ENCODE measurements around the gene HOXC10. TPM values are rescaled to one million over a fixed set of nuclear protein-coding genes. Genes with fewer than 3 reads are reported as not detected.
A peak's percentile ranks its signal among the peaks of the same experiment; 100 is the strongest.

HOXC10 gene
- total RNA-seq, 1 experiment from 2014 or later, result 6.5 TPM

- no peak for DNase-seq (ENCODE audit: low read depth)
- in situ Hi-C loops (cut with HindIII; ENCODE audit: low pct_unique_long_range_greater_than_20kb, low sequenced_read_pairs), result no loop called here
These were observed 885 bp upstream of the HOXC10 start for GRCh38 chr12:53983950-53984572.

GRCh38 chr12:53985692-53985993 lies 697 bp downstream of the HOXC10 start:
- in situ Hi-C loops (cut with HindIII; ENCODE audit: low pct_unique_long_range_greater_than_20kb, low sequenced_read_pairs), result no loop called here

GRCh38 chr12:53985994-53986685 lies 1.2 kb downstream of the HOXC10 start:
- in situ Hi-C loops (cut with HindIII; ENCODE audit: low pct_unique_long_range_greater_than_20kb, low sequenced_read_pairs), result no loop called here
- DNase-seq (ENCODE audit: low read depth), result peak; percentile 71

More at GRCh38 chr12:53985692-53985993, 697 bp downstream of the HOXC10 start:
- no peak for DNase-seq (ENCODE audit: low read depth)

- in situ Hi-C loops (cut with HindIII; ENCODE audit: low pct_unique_long_range_greater_than_20kb, low sequenced_read_pairs), result no loop called here
- DNase-seq (ENCODE audit: low read depth), result no peak
These were observed 1.9 kb downstream of the HOXC10 start for GRCh38 chr12:53986686-53987483.

- in situ Hi-C loops (cut with HindIII; ENCODE audit: low pct_unique_long_range_greater_than_20kb, low sequenced_read_pairs), result no loop called here
- no peak for DNase-seq (ENCODE audit: low read depth)
These were observed 2.9 kb downstream of the HOXC10 start for GRCh38 chr12:53987787-53988230.

GRCh38 chr12:53988541-53989226 lies 3.7 kb downstream of the HOXC10 start:
- in situ Hi-C loops (cut with HindIII; ENCODE audit: low pct_unique_long_range_greater_than_20kb, low sequenced_read_pairs), result no loop called here

GRCh38 chr12:53989227-53990113 lies 4.5 kb downstream of the HOXC10 start:
- in situ Hi-C loops (cut with HindIII; ENCODE audit: low pct_unique_long_range_greater_than_20kb, low sequenced_read_pairs), result no loop called here
- DNase-seq (ENCODE audit: low read depth), result no peak

More at GRCh38 chr12:53988541-53989226, 3.7 kb downstream of the HOXC10 start:
- DNase-seq (ENCODE audit: low read depth), result no peak

- no peak for DNase-seq (ENCODE audit: low read depth)
These were observed 5.5 kb downstream of the HOXC10 start for GRCh38 chr12:53990311-53991076.

GRCh38 chr12:53991077-53991460 lies 6.1 kb downstream of the HOXC10 start:
- DNase-seq (ENCODE audit: low read depth), result no peak
- in situ Hi-C loops (cut with HindIII; ENCODE audit: low pct_unique_long_range_greater_than_20kb, low sequenced_read_pairs), result no loop called here

More at GRCh38 chr12:53990311-53991076, 5.5 kb downstream of the HOXC10 start:
- in situ Hi-C loops (cut with HindIII; ENCODE audit: low pct_unique_long_range_greater_than_20kb, low sequenced_read_pairs), result no loop called here

GRCh38 chr12:53992377-53992889 lies 7.5 kb downstream of the HOXC10 start:
- DNase-seq (ENCODE audit: low read depth), result no peak
- in situ Hi-C loops (cut with HindIII; ENCODE audit: low pct_unique_long_range_greater_than_20kb, low sequenced_read_pairs), result no loop called here

- in situ Hi-C loops (cut with HindIII; ENCODE audit: low pct_unique_long_range_greater_than_20kb, low sequenced_read_pairs), result no loop called here
- DNase-seq (ENCODE audit: low read depth), result no peak
These were observed 8.4 kb downstream of the HOXC10 start for GRCh38 chr12:53993162-53994008.

- no peak for DNase-seq (ENCODE audit: low read depth)
- in situ Hi-C loops (cut with HindIII; ENCODE audit: low pct_unique_long_range_greater_than_20kb, low sequenced_read_pairs), result no loop called here
These were observed 9.0 kb downstream of the HOXC10 start for GRCh38 chr12:53994009-53994263.

- in situ Hi-C loops (cut with HindIII; ENCODE audit: low pct_unique_long_range_greater_than_20kb, low sequenced_read_pairs), result no loop called here
- peak; percentile 70 for DNase-seq (ENCODE audit: low read depth)
These were observed 9.5 kb downstream of the HOXC10 start for GRCh38 chr12:53994264-53995001.

- DNase-seq (ENCODE audit: low read depth), result peak; percentile 61
- in situ Hi-C loops (cut with HindIII; ENCODE audit: low pct_unique_long_range_greater_than_20kb, low sequenced_read_pairs), result no loop called here
These were observed 10.0 kb downstream of the HOXC10 start for GRCh38 chr12:53995002-53995377.

- in situ Hi-C loops (cut with HindIII; ENCODE audit: low pct_unique_long_range_greater_than_20kb, low sequenced_read_pairs), result no loop called here
These were observed 10.7 kb downstream of the HOXC10 start for GRCh38 chr12:53995378-53996239.

More at GRCh38 chr12:53995378-53996239, 10.7 kb downstream of the HOXC10 start:
- peak; percentile 86 for DNase-seq (ENCODE audit: low read depth)
